Measurements from ENCODE around the gene WBP11. TPM values are rescaled to one million over a fixed set of nuclear protein-coding genes. Genes with fewer than 3 reads are reported as not detected.

Gene WBP11
- total and polyA plus RNA-seq, 4 donors: 9.9 to 16.6 (median 12.2) TPM

GRCh38 chr12:14827043-14827442 lies 23.8 kb upstream of the WBP11 start:
- DNase-seq (ENCODE audit: low spot score): no peak
- no peaks in the 10 kb centered on the region for H3K27me3 ChIP-seq (ENCODE audit: control insufficient read depth in 4 of 4, insufficient read depth in 4 of 4, low read length in 3 of 4)
- H3K9me3 ChIP-seq (ENCODE audit: control insufficient read depth in 4 of 4, low read length in 3 of 4): no peaks in the 10 kb centered on the region
- H3K27ac ChIP-seq (ENCODE audit: low read depth in 1 of 2, low read length in 2 of 2): no peak overlapping the region
- TF ChIP-seq, protein P1, sequence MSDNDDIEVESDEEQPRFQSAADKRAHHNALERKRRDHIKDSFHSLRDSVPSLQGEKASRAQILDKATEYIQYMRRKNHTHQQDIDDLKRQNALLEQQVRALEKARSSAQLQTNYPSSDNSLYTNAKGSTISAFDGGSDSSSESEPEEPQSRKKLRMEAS (IDR thresholded peaks at IDR 0.05): no peak
- TF ChIP-seq JUND (IDR thresholded peaks at IDR 0.05) (no peak), HNF4G (IDR thresholded peaks at IDR 0.05) (no peak), CTCF (IDR thresholded peaks at IDR 0.05; ENCODE audit: low read depth, low read length, missing input control) (no peak), FOXA2 (IDR thresholded peaks at IDR 0.05) (no peak), RAD21 (IDR thresholded peaks at IDR 0.05) (no peak), ATF3 (IDR thresholded peaks at IDR 0.05) (no peak), NR2F2 (IDR thresholded peaks at IDR 0.05) (no peak), GABPA (IDR thresholded peaks at IDR 0.05 in 1 of 2, conservative IDR thresholded peaks at IDR 0.05 in 1 of 2) (no peak), RXRA (IDR thresholded peaks at IDR 0.05) (no peak), HNF4A (conservative IDR thresholded peaks at IDR 0.05) (no peak), TAF1 (conservative IDR thresholded peaks at IDR 0.05) (no peak), FOXA1 (IDR thresholded peaks at IDR 0.05) (no peak), EGR1 (IDR thresholded peaks at IDR 0.05; ENCODE audit: low read depth in 2 of 2) (no peak), YY1 (IDR thresholded peaks at IDR 0.05) (no peak), SP1 (IDR thresholded peaks at IDR 0.05) (no peak), REST (IDR thresholded peaks at IDR 0.05) (no peak)
- TF ChIP-seq, protein P2, sequence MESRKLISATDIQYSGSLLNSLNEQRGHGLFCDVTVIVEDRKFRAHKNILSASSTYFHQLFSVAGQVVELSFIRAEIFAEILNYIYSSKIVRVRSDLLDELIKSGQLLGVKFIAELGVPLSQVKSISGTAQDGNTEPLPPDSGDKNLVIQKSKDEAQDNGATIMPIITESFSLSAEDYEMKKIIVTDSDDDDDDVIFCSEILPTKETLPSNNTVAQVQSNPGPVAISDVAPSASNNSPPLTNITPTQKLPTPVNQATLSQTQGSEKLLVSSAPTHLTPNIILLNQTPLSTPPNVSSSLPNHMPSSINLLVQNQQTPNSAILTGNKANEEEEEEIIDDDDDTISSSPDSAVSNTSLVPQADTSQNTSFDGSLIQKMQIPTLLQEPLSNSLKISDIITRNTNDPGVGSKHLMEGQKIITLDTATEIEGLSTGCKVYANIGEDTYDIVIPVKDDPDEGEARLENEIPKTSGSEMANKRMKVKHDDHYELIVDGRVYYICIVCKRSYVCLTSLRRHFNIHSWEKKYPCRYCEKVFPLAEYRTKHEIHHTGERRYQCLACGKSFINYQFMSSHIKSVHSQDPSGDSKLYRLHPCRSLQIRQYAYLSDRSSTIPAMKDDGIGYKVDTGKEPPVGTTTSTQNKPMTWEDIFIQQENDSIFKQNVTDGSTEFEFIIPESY (IDR thresholded peaks at IDR 0.05): no peak
- H3K36me3 ChIP-seq (ENCODE audit: control insufficient read depth in 4 of 4, insufficient read depth in 3 of 4, low read depth in 1 of 4, low read length in 3 of 4): peaks cover 0 to 2% (median 0%) of the 10 kb centered on the region in 4 donors
- no peak overlapping the region for H3K9ac ChIP-seq (ENCODE audit: low read depth in 1 of 2, low read length in 2 of 2)
- peaks cover 0 to 2% (median 1%) of the 10 kb centered on the region in 4 donors for H3K4me1 ChIP-seq (ENCODE audit: control insufficient read depth in 4 of 4, insufficient read depth in 4 of 4, low read length in 3 of 4)
- 93% methylated on average over 2 of the region's 2 CpGs for WGBS
- no peak overlapping the region for H3K4me3 ChIP-seq (ENCODE audit: low read depth in 1 of 3, low read length in 3 of 3)
